OCI-LY7 (cell line): ENCODE data around the gene RNF224.

Experiments
- CTCF ChIP-seq: fragments of 200-600 bp; sonication (generic); conservative IDR thresholded peaks from 2 replicates; pipeline ENCODE4 v1.5.1; 2014; ENCODE audit warnings: mild to moderate bottlenecking, antibody characterized with exemption, low read length, moderate library complexity, mixed read lengths
- EZH2phosphoT487 ChIP-seq: fragments of 200-600 bp; sonication (generic); IDR thresholded peaks from 2 replicates; pipeline ENCODE4 v1.6.1; 2018; ENCODE audit warnings: low read depth, borderline replicate concordance, mild to moderate bottlenecking, mixed run types, antibody characterized with exemption, low read length, moderate library complexity, mixed read lengths

GRCh38 chr9:137275203-137275587, 47.9 kb downstream of the RNF224 start:
- TF ChIP-seq CTCF (no peak), EZH2phosphoT487 (no peak)
